ENCODE results near the gene WFDC9. TPM values are rescaled to one million over a fixed set of nuclear protein-coding genes. Genes with fewer than 3 reads are reported as not detected.
"Not testable (repeated sequence)": the region's sequence is repeated elsewhere in the genome, so short reads cannot be mapped to it uniquely, and the experiment has no call there.

Gene WFDC9
- total RNA-seq, 1 experiment from 2014 or later, result not detected

- Histone ChIP-seq H3K36me3 (ENCODE audit: insufficient read depth, low read length) (no peaks in the 10 kb centered on the region), H3K9me3 (ENCODE audit: low read length) (no peaks in the 10 kb centered on the region), H3K79me2 (ENCODE audit: low read length) (no peaks in the 10 kb centered on the region), H3K4me3 (ENCODE audit: low read length) (no peak overlapping the region), H4K20me1 (ENCODE audit: insufficient read depth, low read depth, low read length) (no peaks in the 10 kb centered on the region), H3K27me3 (ENCODE audit: low read length) (no peaks in the 10 kb centered on the region), H3K9ac (ENCODE audit: low read length) (no peak overlapping the region), H3K9me2 (replicated peaks; ENCODE audit: insufficient read depth, low read length) (no peaks in the 10 kb centered on the region), H2AFZ (ENCODE audit: low read length) (no peak overlapping the region), H3K4me2 (ENCODE audit: low read depth, low read length, poor library complexity, severe bottlenecking) (no peak overlapping the region), H3K27ac (ENCODE audit: low read length) (no peak overlapping the region), H3K4me1 (ENCODE audit: low read length) (no peaks in the 10 kb centered on the region)
- DNase-seq, result no peak
Observed at GRCh38 chr20:45588800-45589199, 42.3 kb downstream of the WFDC9 start.

- not testable (repeated sequence) for H3K36me3 ChIP-seq (ENCODE audit: insufficient read depth, low read length); H3K27me3 ChIP-seq (ENCODE audit: low read length); H3K4me1 ChIP-seq (ENCODE audit: low read length); DNase-seq; H3K9me2 ChIP-seq (replicated peaks; ENCODE audit: insufficient read depth, low read length); H3K4me3 ChIP-seq (ENCODE audit: low read length); H3K79me2 ChIP-seq (ENCODE audit: low read length); H2AFZ ChIP-seq (ENCODE audit: low read length); H3K4me2 ChIP-seq (ENCODE audit: low read depth, low read length, poor library complexity, severe bottlenecking); H4K20me1 ChIP-seq (ENCODE audit: insufficient read depth, low read depth, low read length); H3K9ac ChIP-seq (ENCODE audit: low read length); H3K27ac ChIP-seq (ENCODE audit: low read length); H3K9me3 ChIP-seq (ENCODE audit: low read length)
Observed at GRCh38 chr20:45585986-45586385, 45.1 kb downstream of the WFDC9 start.

GRCh38 chr20:45584294-45584693 lies 46.8 kb downstream of the WFDC9 start:
- not testable (repeated sequence) for DNase-seq; H3K4me2 ChIP-seq (ENCODE audit: low read depth, low read length, poor library complexity, severe bottlenecking); H2AFZ ChIP-seq (ENCODE audit: low read length); H3K4me1 ChIP-seq (ENCODE audit: low read length); H3K4me3 ChIP-seq (ENCODE audit: low read length); H3K9me2 ChIP-seq (replicated peaks; ENCODE audit: insufficient read depth, low read length); H3K9me3 ChIP-seq (ENCODE audit: low read length); H3K9ac ChIP-seq (ENCODE audit: low read length); H4K20me1 ChIP-seq (ENCODE audit: insufficient read depth, low read depth, low read length); H3K36me3 ChIP-seq (ENCODE audit: insufficient read depth, low read length); H3K27me3 ChIP-seq (ENCODE audit: low read length); H3K79me2 ChIP-seq (ENCODE audit: low read length); H3K27ac ChIP-seq (ENCODE audit: low read length)

GRCh38 chr20:45583502-45583901 lies 47.6 kb downstream of the WFDC9 start:
- no peak overlapping the region for H3K9ac ChIP-seq (ENCODE audit: low read length)
- H2AFZ ChIP-seq (ENCODE audit: low read length), result no peak overlapping the region
- H4K20me1 ChIP-seq (ENCODE audit: insufficient read depth, low read depth, low read length), result no peaks in the 10 kb centered on the region
- H3K9me2 ChIP-seq (replicated peaks; ENCODE audit: insufficient read depth, low read length), result no peaks in the 10 kb centered on the region
- no peak overlapping the region for H3K4me2 ChIP-seq (ENCODE audit: low read depth, low read length, poor library complexity, severe bottlenecking)
- H3K36me3 ChIP-seq (ENCODE audit: insufficient read depth, low read length), result no peaks in the 10 kb centered on the region
- no peaks in the 10 kb centered on the region for H3K9me3 ChIP-seq (ENCODE audit: low read length)
- no peaks in the 10 kb centered on the region for H3K27me3 ChIP-seq (ENCODE audit: low read length)
- H3K4me1 ChIP-seq (ENCODE audit: low read length), result no peaks in the 10 kb centered on the region
- no peak overlapping the region for H3K27ac ChIP-seq (ENCODE audit: low read length)
- no peak overlapping the region for H3K4me3 ChIP-seq (ENCODE audit: low read length)
- no peak for DNase-seq
- H3K79me2 ChIP-seq (ENCODE audit: low read length), result no peaks in the 10 kb centered on the region

- no peak overlapping the region for H3K4me2 ChIP-seq (ENCODE audit: low read depth, low read length, poor library complexity, severe bottlenecking)
- H3K79me2 ChIP-seq (ENCODE audit: low read length), result no peaks in the 10 kb centered on the region
- no peak overlapping the region for H3K27ac ChIP-seq (ENCODE audit: low read length)
- H4K20me1 ChIP-seq (ENCODE audit: insufficient read depth, low read depth, low read length), result no peaks in the 10 kb centered on the region
- no peaks in the 10 kb centered on the region for H3K27me3 ChIP-seq (ENCODE audit: low read length)
- no peak overlapping the region for H3K4me3 ChIP-seq (ENCODE audit: low read length)
- H3K9me3 ChIP-seq (ENCODE audit: low read length), result no peaks in the 10 kb centered on the region
- no peaks in the 10 kb centered on the region for H3K4me1 ChIP-seq (ENCODE audit: low read length)
- DNase-seq, result no peak
- no peaks in the 10 kb centered on the region for H3K9me2 ChIP-seq (replicated peaks; ENCODE audit: insufficient read depth, low read length)
- H2AFZ ChIP-seq (ENCODE audit: low read length), result no peak overlapping the region
- no peak overlapping the region for H3K9ac ChIP-seq (ENCODE audit: low read length)
- no peaks in the 10 kb centered on the region for H3K36me3 ChIP-seq (ENCODE audit: insufficient read depth, low read length)
Observed at GRCh38 chr20:45581702-45582101, 49.4 kb downstream of the WFDC9 start.

- H3K27me3 ChIP-seq (ENCODE audit: low read length), result no peaks in the 10 kb centered on the region
- H3K9me2 ChIP-seq (replicated peaks; ENCODE audit: insufficient read depth, low read length), result no peaks in the 10 kb centered on the region
- no peak within 1 kb of the TSS for H3K4me2 ChIP-seq (ENCODE audit: low read depth, low read length, poor library complexity, severe bottlenecking)
- no peaks in the 10 kb centered on the region for H4K20me1 ChIP-seq (ENCODE audit: insufficient read depth, low read depth, low read length)
- DNase-seq, result no peak
- no peaks in the 10 kb centered on the region for H3K9me3 ChIP-seq (ENCODE audit: low read length)
- H3K79me2 ChIP-seq (ENCODE audit: low read length), result no peaks in the 10 kb centered on the region
- H2AFZ ChIP-seq (ENCODE audit: low read length), result no peak within 1 kb of the TSS
- H3K27ac ChIP-seq (ENCODE audit: low read length), result no peak within 1 kb of the TSS
- H3K4me1 ChIP-seq (ENCODE audit: low read length), result no peaks in the 10 kb centered on the region
- H3K36me3 ChIP-seq (ENCODE audit: insufficient read depth, low read length), result no peaks in the 10 kb centered on the region
- no peak within 1 kb of the TSS for H3K4me3 ChIP-seq (ENCODE audit: low read length)
- H3K9ac ChIP-seq (ENCODE audit: low read length), result no peak within 1 kb of the TSS
Observed at GRCh38 chr20:45579184-45579583, 51.9 kb downstream of the WFDC9 start, which contains the start of gene WFDC8. TSS of gene WFDC8 (minus strand) at chr20:45579284. CDS start at chr20:45579247, 37 bp downstream.

GRCh38 chr20:45578231-45578630 lies 52.9 kb downstream of the WFDC9 start:
- Histone ChIP-seq H2AFZ (ENCODE audit: low read length) (no peak overlapping the region), H3K9ac (ENCODE audit: low read length) (no peak overlapping the region), H3K27ac (ENCODE audit: low read length) (no peak overlapping the region), H3K4me1 (ENCODE audit: low read length) (no peaks in the 10 kb centered on the region), H4K20me1 (ENCODE audit: insufficient read depth, low read depth, low read length) (no peaks in the 10 kb centered on the region), H3K79me2 (ENCODE audit: low read length) (no peaks in the 10 kb centered on the region), H3K36me3 (ENCODE audit: insufficient read depth, low read length) (no peaks in the 10 kb centered on the region), H3K27me3 (ENCODE audit: low read length) (no peaks in the 10 kb centered on the region), H3K4me2 (ENCODE audit: low read depth, low read length, poor library complexity, severe bottlenecking) (no peak overlapping the region), H3K9me3 (ENCODE audit: low read length) (no peaks in the 10 kb centered on the region), H3K4me3 (ENCODE audit: low read length) (no peak overlapping the region), H3K9me2 (replicated peaks; ENCODE audit: insufficient read depth, low read length) (no peaks in the 10 kb centered on the region)
- DNase-seq, result no peak

GRCh38 chr20:45576995-45577394 lies 54.1 kb downstream of the WFDC9 start:
- Histone ChIP-seq H3K36me3 (ENCODE audit: insufficient read depth, low read length) (no peaks in the 10 kb centered on the region), H3K9me3 (ENCODE audit: low read length) (no peaks in the 10 kb centered on the region), H3K4me2 (ENCODE audit: low read depth, low read length, poor library complexity, severe bottlenecking) (no peak overlapping the region), H3K9me2 (replicated peaks; ENCODE audit: insufficient read depth, low read length) (no peaks in the 10 kb centered on the region), H3K9ac (ENCODE audit: low read length) (no peak overlapping the region), H3K27me3 (ENCODE audit: low read length) (no peaks in the 10 kb centered on the region), H3K27ac (ENCODE audit: low read length) (no peak overlapping the region), H4K20me1 (ENCODE audit: insufficient read depth, low read depth, low read length) (no peaks in the 10 kb centered on the region), H3K4me1 (ENCODE audit: low read length) (no peaks in the 10 kb centered on the region), H3K79me2 (ENCODE audit: low read length) (no peaks in the 10 kb centered on the region), H2AFZ (ENCODE audit: low read length) (no peak overlapping the region), H3K4me3 (ENCODE audit: low read length) (no peak overlapping the region)
- no peak for DNase-seq

- DNase-seq, result no peak
- H3K27ac ChIP-seq (ENCODE audit: low read length), result no peak overlapping the region
- no peak overlapping the region for H2AFZ ChIP-seq (ENCODE audit: low read length)
Observed at GRCh38 chr20:45575931-45576330, 55.2 kb downstream of the WFDC9 start.

More at GRCh38 chr20:45575931-45576330, 55.2 kb downstream of the WFDC9 start:
- Histone ChIP-seq H3K9ac (ENCODE audit: low read length) (no peak overlapping the region), H3K79me2 (ENCODE audit: low read length) (no peaks in the 10 kb centered on the region), H3K4me3 (ENCODE audit: low read length) (no peak overlapping the region), H3K9me2 (replicated peaks; ENCODE audit: insufficient read depth, low read length) (no peaks in the 10 kb centered on the region), H3K4me2 (ENCODE audit: low read depth, low read length, poor library complexity, severe bottlenecking) (no peak overlapping the region), H3K36me3 (ENCODE audit: insufficient read depth, low read length) (no peaks in the 10 kb centered on the region), H3K4me1 (ENCODE audit: low read length) (no peaks in the 10 kb centered on the region; the same call in 1 of the 2 replicates), H4K20me1 (ENCODE audit: insufficient read depth, low read depth, low read length) (no peaks in the 10 kb centered on the region), H3K27me3 (ENCODE audit: low read length) (no peaks in the 10 kb centered on the region), H3K9me3 (ENCODE audit: low read length) (no peaks in the 10 kb centered on the region)
